HG02970 (cell line): ENCODE results near the gene TRIM3.

Source experiments
- ATAC-seq: cut with Tn5 transposase; IDR thresholded peaks from one replicate; pipeline ENCODE4 v1.9.1; 2021; ENCODE audit warnings: mild to moderate bottlenecking, moderate library complexity, moderate number of reproducible peaks; ENCODE audit not compliant: unreplicated experiment, low FRiP score

The TRIM3 gene

DNA sequence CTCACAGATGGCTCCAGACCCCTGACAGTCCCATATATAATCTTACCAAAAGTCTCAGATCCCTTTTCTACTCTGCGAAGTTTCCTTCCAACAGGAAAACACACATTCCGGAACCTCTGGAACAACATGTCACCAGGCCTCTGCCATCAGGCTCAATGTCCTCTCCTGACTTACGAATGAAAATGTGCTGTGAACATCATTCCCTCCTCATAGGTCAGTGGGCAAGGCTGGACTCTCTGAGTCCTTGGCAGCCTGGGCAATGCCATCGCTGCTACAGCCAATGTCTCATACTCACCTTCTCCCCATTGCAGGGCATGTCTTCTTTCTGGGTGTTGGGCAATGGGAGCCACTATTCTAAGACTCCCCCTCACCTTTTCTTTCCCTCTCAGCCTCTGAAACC, 31.3 kb downstream of the TRIM3 start:
- ATAC-seq: no peak

DNA sequence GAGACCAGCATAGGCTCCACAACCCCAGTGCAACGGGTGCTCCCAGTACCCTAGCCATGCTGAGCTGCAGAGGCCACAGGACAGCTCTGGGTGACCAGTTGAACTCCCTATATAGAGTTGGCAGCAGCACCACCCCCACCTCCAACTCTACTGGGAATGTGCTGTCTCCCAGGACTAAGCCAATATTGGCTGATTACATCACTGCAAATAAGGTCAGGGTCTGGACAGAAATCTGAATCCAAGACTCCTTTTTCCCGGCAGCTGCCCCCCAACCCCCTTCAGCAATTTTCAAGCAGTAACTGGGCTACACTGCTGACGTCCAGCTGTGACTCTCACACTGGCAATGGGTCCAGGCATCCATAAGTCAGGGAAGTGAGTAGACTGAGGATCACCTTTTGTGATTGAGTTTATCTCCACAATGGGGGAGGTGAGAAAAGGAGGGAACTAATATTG, 32.8 kb downstream of the TRIM3 start, which contains the start of gene HPX:
HPX (minus strand) TSS at position 82 of the 453 bp plus-strand sequence; CDS start at position 58, 24 bp downstream.
- no peak for ATAC-seq

DNA sequence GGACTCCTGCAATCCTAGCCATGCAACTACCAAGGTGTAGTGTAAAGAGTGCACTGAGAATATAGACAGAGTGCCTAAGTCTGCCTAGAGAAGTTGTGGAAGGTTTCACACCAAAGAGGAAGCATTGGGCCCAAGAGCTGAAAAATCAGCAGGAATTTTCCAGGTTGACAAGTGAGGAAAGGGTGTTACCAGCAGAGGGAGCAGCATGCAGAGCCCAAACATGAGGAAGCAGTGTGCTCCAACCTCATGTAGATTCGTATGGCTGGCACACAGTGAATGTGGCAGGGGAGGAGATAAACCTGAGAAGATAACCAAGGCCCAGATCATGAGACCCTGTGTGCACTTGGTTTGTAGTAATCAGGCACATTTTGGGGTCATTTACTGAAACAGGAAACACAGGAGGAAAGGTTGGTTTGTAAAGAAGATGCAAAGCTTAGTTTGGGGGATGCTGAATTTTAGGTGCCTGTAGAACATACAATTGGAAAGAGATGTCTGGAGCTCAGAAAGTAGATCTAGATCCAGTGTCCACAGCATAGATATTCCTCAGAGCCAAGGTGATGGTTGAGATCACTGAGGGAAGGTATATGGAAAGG, 34.7 kb downstream of the TRIM3 start:
- ATAC-seq: no peak

DNA sequence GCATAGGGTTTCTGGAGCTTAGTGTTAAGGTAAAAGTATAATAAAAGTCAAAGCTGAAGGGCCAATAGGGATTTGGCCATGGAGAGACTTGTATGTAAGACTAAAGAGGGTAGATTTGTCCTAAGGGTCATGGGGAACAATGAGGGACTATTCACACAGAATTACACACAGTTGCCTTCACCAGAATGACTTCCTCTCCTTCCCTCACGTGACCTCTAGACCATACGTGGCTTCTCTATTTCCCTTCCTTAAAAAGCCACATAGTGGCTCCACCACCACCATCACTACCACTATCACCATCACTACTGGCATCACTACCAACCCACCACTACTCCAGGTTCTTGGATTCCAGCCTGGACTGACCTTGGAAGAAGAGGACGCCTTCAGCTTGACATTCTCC, 35.7 kb downstream of the TRIM3 start:
- ATAC-seq: no peak

DNA sequence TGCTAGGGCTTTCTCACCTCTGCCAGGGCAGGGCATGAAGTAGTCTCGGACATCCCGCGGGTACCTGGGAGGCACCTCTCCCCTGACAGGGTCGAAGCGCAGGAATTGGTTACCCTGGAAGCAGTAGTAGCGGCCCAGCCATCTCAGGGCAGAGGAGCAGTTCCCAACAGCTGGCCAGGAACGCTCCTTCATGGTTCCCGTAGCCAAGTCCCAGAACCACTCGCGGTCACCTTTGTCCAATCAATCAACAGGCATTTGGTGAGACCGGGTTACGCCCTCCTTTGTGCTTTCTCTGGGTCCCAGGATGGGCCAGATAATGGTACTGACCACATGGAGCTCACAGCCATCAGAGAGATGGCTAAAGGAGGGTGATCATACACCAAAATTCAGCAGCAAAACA, 36.3 kb downstream of the TRIM3 start:
- no peak for ATAC-seq

DNA sequence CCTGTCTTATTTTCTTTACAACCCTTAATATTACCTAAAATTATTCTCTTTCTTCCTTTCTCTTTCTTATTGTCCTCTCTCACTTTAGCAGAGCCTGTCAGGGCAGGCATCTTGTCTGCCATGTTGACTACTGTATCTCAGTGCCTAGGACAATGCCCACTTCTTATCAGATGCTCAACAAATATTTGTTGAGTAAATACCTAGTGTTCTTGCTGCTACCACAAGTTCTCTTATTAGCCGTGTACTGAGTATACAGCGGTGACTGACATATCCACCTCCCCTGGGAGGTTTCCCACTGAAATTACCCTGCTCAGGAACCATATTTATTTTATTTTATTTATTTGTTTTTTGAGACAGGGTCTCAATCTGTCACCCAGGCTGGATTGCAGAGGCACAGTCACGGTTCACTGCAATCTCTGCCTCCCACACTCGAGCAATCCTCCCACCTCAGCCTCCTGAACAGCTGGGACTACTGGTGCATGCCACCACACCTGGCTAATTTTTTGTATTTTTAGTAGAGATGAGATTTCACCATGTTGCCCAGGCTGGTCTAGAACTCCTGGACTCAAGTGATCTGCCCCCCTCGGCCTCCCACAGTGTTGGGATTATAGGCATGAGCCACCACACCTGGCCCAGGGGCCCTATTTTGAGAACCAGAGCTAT, 39.6 kb downstream of the TRIM3 start:
- no peak for ATAC-seq

DNA sequence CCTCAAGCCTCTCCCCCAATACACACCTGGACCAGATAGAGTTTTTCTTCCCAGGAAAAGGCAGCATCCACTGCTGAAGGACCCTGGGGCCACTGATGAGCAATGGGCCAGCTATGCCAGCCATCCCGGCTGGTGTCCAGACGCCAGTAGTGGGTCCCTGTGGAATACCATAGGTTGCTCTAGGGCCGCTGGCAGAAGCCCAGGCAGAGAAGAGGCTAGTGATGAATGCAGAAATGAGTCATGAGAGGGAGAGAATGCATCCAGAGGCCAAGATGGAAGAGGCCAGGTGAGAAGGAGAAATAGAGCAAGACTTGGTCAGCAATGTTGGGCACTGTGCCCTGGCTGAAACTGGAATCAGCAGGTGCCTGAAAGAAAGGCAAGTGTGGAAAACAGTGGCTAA, 41.9 kb downstream of the TRIM3 start:
- ATAC-seq: no peak

DNA sequence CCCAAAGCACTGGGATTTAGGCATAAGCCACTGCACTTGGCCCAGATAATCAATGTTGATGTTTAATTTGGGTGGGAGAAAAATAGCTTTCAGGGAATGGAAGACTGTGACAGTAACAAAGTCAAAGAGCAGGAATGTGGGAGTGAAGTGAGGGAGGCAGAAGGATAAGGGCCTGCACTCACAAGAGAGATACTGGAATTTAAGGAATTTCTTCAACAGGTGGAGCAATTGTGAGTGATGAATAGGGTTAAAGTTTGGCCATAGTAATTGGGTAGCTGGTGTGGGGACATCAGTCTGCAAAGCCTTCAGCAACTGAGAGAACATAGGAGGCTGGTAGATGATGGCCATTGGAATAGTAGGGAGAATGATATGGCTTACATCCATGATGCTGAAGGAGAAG, 46.2 kb downstream of the TRIM3 start:
- ATAC-seq: no peak

DNA sequence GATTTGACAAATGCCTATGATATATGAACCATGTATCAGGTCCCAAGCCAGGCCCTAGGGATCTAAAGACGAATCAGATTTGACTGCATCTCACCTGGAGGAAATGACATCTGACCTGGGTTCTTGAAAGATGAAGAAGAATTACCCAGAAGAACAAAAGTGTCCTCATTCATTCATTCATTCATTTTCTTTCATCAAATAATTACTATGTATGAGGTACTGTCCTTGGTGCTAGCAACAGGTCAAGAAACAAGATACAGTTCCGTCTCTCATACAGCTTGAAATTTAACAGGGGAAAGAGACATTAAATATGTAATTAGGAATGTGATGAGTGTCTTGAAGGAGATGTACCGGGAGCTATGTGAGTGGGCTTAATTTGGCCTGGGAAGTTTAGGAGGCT, 53.1 kb downstream of the TRIM3 start:
- ATAC-seq: no peak

DNA sequence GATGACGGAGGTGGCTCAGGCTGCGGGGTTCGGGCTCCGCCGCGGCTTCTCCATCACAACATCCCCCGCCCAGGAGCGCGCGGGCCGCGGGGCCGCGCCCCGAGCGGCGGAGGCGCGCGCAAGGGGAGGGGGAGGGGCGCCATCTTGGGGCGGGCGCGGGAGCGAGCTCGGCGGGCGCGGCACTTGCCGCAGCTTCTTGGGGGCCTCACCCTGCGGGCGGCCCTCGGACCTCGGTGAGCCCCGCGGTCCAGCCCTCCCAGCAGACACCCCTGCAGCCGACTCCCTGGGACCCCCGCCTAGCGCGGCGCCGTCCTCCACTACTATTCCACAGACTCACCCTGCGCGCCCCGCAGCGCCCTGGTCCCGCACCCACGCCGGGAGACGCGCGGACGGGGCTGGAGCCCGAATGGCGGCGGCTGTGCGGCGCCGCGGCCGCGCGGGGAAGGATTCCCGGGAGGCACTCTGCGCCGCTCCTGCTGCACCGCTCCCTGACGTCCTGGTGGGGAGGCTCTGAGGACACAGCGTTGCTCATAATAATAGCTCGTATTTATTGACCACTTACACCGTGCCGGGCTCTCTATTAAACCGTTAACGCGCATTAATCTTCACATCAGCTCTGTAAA, 54.6 kb downstream of the TRIM3 start, which contains the start of gene APBB1:
APBB1 (minus strand) TSS at position 86 of the 623 bp plus-strand sequence. CDS start 7,747 bp downstream, outside the sequence.
- peak; percentile 48 for ATAC-seq

DNA sequence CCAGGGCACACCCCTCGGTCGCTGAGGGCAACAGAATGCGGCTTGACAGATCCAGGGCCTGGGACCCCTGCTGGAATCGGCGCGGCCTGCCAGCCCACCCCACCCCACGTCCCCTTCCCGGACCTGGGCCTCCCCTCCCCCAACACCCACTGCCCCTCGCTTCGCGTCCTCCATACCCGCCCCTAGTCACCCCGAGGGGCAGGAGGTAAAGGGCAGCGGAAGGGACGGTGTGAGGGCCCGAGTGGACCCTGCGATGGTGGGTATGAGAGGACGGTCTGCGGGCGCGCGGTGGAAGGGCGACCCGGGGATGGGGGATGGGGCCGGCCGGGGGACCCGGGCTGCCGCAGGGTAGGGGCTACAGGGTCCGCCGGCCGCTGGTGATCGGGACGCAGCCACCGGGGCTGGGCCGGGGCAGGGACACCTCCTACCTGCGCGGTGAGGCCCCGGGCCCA, 55.2 kb downstream of the TRIM3 start:
- no peak for ATAC-seq

DNA sequence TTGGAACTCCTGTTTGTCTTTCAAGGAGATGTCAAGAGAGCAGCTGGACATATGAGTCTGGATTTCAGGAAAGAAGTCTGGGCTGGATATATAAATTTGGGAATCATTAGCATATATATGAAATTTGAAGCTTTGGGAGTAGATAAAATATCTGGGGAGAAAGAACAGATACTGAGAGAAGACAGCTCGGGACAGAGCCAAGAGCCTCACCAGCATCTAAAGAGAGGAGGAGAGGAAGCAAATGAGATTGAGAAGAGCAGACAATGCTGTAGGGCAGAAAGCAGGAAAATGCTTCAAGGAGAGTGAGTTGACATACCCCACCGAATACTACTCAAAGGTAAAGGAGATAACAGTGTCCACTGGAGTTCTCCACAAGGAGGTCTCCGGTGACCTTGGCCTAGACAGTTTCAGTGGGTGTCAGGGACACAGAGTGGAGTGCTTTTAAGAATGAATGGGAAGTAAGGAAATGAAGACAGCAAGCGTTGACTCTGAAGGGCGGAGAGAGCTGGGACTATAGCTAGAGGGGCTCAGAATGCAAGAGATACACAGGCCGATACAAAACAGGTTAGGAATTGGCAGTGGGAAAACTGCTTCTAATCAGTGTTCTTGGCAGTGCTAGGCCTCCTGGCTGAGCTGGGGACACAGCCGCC, 55.7 kb downstream of the TRIM3 start:
- no peak for ATAC-seq

DNA sequence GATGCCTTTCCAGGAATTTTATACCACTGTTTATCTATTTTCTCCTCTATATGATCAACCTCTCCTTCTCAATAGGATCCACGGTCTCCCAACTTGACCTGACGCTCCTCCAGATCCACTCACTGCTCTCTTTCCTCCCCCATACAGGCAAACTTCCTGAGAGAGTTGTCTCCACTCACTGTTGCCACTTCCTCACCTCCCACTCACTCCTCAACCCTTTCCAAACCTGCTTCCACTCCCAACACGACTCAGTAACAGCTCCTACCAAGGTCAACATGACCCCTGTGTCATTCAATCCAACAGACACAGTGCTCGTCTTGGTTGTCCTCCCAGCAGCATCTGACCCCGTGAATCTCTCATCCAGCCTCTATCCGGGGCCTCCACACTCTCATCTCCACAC, 57.9 kb downstream of the TRIM3 start:
- no peak for ATAC-seq

DNA sequence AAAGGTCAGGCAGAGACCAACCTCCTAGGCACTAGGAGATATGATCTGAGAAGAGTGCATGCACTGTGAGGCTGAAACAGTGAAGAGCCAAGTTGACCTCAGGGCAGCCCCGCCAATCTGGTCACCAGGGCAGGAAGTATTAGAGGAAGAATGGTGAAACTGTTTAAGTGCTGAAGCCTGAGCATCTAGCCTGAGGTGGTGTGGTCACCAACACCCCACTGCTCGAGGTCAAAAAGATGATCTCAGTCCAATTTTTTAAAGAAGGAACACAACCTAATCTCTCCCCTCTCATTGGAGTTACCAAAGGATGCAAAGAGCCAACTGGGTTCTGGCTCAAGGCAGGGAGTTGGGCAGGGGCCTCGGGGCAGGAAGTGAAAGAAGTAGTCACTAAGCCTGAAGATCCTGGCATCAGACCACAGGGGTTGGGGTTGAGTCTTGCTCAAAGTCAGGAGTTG, 58.8 kb downstream of the TRIM3 start:
- no peak for ATAC-seq

DNA sequence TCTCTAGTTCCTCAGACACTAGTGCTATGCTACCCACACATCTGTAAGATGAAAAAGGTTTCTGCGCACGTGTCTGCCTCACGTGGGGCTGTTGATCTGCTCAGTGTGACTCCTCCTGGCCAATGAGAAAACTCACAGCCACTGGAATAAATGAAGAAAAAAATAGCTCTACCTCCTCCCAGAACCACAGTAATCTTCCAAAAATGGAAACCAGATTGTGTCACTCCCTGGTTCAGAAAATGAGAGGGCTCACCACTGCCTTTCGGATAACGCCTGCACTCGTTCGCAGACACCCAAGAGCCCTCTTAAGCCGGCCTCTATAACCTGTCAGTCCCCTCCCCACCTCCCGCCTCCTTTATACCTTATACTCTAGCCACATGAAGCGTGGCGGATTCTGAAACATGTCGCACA, 59.9 kb downstream of the TRIM3 start:
- ATAC-seq: no peak

DNA sequence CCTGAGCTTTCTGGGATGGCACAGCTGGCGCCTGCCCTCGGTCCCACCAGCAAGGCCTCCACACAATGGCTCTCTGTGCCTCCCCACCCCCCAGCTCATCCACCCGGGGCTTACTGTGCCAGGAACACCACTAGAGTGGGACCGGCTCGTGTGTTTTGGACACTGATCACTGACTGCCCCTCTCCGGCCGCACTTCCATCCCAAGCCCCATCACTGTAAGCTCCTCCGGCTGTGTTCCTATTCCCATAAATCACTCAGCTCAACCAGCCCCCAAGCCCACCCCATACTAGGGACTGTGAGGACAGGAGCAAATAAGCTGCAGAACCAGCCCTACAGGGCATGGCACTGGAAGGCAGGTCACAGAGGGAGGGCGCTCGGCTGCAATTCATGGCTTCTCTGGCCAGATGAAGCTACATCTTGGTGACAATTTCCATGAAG, 62.1 kb downstream of the TRIM3 start:
- no peak for ATAC-seq

DNA sequence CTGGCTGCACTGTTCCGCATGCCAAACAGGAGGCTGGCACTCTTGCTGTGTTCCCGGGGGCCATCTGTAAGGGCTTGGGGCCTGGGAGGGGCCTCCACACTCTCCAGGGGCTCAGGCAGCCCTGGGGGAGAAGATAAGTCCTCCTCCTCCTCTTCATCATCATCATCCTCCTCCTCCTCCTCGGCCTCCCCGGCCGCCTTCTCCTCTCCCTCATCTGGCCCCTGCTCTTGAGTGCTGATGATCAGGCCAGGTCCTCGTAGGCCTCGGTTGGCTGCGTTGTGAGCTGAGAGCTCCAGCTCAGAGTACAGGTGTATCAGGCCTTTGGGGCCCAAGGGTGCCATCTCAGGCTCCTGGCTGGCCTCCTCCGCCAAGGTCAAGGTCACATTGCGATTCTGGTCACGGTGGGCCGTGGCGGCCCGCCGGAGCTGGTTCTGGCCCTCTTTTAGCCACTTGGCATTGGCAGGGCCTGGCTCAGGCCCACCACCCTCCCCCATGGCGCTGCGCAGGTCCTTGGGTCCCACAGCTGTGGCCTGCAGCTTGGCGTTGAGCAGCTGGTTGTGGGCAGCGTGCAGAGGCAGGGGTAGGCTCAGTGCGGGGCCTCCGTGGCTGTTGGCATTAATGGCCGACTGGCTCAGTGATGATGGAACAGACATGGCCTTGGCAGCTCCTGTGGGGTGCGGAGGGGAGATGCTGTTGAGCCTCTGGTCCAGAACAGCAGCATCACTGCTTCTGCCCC, 62.9 kb downstream of the TRIM3 start:
- ATAC-seq: no peak

DNA sequence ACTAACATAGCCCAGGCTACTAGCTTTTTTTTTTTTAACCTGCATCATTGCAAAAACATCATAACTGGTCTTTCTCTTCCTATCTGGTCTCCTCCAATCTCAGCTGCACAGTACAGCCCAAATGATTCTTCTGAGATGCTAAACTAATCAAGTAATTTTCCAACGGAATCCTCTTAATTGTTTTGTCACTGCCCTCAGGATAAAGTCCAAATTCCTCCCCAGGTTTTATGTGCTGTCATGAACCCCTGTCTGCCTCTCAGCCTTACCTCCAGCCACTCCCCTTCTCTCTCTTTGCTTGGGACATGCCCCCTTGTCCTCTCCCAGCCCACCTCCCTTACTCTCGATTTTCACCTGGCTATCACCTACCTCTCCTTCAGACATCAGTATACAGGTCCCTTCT, 67.4 kb downstream of the TRIM3 start:
- no peak for ATAC-seq

DNA sequence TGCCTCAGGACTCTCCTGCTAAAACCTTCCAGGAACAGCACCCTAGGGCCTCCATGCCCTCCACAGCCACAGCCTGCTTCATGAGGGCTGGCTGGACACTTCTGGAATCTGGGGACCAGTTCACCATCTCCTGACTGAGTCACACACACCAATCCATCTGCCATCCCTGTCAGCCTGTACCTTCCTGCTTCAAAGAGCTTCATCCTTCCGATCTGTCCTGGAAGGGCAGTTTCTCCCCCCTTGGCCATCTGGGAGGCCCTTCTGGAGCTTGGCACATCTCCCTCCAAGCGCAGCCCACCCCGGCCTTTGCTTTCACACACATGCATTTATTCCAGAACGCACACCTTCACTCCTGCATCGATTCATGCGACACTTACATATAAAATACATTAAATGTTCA, 67.9 kb downstream of the TRIM3 start:
- ATAC-seq: no peak

DNA sequence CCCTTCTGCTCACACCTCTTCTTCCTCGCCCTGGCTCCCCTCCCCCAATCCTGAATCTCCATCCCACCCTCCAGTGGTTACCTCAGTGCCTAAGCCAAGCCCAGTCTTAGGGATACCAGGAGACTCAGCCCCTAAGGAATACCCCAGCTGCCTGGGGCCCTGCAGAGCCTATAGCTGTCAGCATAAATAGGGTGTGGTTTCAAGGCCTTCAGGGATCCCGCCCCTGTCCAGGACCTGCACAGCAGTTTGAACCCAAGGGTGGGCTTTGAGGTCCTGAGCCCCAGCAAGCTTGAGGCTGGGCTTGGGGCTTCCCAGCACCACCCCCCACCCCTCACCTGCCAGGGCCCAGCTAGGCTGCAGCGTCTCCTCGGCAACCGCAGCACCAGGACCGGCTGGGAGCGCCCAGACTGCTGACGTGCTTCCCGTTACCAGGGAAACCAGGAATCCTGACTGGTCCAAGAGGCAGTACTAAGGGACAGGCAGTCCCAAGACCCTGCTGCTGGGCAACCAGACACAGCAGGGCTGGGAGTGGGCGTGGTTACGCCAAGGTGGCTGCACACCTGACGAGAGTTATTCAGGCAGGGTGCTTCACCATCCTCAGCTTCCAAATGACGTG, 68.6 kb downstream of the TRIM3 start:
- ATAC-seq: no peak
